Fibroblast of the conjunctiva (primary cell): ENCODE results near the gene CDK5.
"Not testable (repeated sequence)": the region's sequence is repeated elsewhere in the genome, so short reads cannot be mapped to it uniquely, and the experiment has no call there.

Source experiments
- DNase-seq: peaks from one replicate; pipeline ENCODE4 v3.0.0-alpha.2; 2010; ENCODE audit warnings: low read depth

The CDK5 gene

GRCh38 chr7:151056666-151057505 is 811 bp downstream of the CDK5 start:
- no peak for DNase-seq

- no peak for DNase-seq
Observed at GRCh38 chr7:151056283-151056665, 1.4 kb downstream of the CDK5 start.

GRCh38 chr7:151053751-151054150 is 3.9 kb downstream of the CDK5 start:
- no peak for DNase-seq

- no peak for DNase-seq
Observed at GRCh38 chr7:151053096-151053495, 4.6 kb downstream of the CDK5 start.

- DNase-seq: no peak
Observed at GRCh38 chr7:151051108-151051507, 6.6 kb downstream of the CDK5 start.

- DNase-seq: no peak
Observed at GRCh38 chr7:151048911-151049463, 8.7 kb downstream of the CDK5 start.

GRCh38 chr7:151047976-151048815 is 9.5 kb downstream of the CDK5 start, which contains the start of gene ASIC3:
TSS of gene ASIC3 (plus strand) at chr7:151048531. CDS start at chr7:151048886, 355 bp downstream.
- no peak for DNase-seq

DNA sequence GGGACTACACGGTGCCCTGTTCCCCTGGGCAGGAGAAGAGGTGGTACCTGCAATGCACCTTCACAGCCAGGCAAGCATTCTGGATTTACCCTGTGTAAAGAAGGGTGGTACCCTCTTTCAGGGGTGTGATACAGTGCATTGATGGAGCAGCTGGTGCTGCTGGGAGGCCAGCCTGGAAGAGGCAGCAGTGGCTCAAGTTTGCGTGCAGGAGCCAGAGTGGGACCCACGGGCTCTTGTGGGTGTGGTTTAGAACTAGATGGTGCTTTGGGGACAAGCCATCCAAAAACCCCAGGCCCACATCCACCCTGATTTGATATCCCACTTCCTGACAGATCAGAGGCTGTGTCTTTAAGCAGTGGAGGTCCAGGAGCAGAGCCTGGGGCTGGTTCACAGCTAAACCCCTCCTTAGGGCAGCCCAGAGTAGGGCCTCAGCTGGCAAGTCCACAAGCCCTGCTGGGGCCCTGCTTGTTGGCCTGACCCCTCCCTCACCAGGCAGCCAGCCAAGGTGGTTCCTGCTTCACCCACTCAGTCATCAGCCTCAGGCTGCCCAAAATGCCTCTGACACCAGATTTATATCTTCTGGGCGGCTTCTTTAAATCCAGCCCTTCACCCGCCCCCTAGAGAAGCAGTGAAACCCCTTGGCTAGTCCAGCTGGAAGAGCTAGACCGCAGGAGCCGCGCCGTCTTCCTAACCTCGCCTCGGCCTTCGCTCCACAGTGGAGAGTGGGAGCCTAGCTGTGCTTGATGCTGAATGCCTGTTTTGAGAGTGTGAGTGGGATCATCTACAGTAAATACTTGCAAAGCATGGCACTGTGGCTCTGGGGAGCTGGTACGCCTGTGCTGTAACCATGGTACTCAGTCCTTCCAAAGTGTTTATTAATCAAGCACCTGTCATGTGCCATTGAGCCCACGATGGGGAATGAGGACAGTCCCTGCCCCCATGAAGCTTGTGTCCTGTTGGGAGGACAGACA is 10.8 kb downstream of the CDK5 start:
- peak; percentile 80 for DNase-seq

GRCh38 chr7:151045967-151046366 is 11.7 kb downstream of the CDK5 start:
- no peak for DNase-seq

- no peak for DNase-seq
Observed at GRCh38 chr7:151045262-151045661, 12.4 kb downstream of the CDK5 start.

DNA sequence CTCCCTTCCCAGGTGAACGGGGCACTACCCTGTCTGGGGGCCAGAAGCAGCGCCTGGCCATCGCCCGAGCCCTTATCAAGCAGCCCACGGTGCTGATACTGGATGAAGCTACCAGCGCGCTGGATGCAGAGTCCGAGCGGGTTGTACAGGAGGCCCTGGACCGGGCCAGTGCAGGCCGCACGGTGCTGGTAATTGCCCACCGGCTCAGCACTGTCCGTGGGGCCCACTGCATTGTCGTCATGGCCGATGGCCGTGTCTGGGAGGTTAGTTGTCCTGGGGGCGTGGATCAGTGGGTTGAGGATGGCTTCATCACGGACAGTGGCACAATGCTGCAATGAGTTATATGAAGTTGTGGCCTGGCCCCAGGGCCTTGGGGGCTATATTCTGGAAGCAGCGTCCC is 13.7 kb downstream of the CDK5 start:
- no peak for DNase-seq

GRCh38 chr7:151043449-151043848 is 14.2 kb downstream of the CDK5 start:
- DNase-seq: not testable (repeated sequence)

- DNase-seq: no peak
Observed at GRCh38 chr7:151040616-151041375, 16.9 kb downstream of the CDK5 start.

DNA sequence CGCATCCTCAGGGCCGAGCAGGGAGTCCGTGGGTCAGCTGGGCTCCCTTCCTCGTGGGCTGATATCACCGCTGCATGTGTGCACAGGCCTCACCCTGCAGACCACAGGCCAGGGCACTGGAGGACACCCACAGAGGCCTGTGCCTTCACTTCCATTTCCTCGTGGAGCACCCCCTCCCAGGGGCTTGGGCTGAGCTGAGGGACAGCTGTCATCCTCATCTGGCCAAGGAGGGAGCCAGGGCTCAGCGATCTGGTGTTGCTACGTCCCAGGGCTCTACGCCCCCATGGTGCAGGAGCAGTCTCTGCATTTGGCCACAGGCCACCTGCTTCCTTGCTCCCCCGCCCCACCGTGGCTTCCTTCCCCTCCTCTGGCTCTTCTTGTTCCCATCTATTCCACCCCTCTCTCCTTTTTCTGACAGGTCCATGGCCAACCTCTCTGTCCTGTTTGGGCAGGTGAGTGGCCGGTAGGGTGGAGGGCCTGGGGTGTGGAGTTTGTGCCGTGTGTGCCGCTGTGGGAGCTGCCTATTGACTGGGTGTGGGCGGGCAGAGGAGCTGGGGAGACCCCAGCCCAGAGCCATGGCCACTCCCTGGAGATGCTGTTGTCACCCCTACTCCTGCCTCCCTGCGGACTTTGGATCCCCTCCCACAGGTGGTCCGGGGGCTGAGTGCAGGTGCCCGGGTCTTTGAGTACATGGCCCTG is 17.7 kb downstream of the CDK5 start:
- no peak for DNase-seq

GRCh38 chr7:151038951-151039849 is 18.5 kb downstream of the CDK5 start:
- peak; percentile 88 for DNase-seq

DNA sequence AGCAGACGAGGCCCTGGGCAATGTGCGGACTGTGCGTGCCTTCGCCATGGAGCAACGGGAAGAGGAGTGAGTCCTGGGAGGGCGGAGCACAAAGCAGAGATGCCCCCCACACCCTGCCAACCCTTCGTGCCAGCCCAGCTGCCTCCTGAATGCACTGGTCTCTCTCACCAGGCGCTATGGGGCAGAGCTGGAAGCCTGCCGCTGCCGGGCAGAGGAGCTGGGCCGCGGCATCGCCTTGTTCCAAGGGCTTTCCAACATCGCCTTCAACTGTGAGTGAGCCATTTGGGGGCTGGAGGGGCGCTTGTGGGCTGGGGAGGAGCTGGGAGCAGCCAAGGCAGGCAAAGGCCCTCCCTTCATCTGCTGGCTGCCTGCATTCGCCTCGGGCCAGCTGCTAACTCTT is 21.8 kb downstream of the CDK5 start:
- no peak for DNase-seq

DNA sequence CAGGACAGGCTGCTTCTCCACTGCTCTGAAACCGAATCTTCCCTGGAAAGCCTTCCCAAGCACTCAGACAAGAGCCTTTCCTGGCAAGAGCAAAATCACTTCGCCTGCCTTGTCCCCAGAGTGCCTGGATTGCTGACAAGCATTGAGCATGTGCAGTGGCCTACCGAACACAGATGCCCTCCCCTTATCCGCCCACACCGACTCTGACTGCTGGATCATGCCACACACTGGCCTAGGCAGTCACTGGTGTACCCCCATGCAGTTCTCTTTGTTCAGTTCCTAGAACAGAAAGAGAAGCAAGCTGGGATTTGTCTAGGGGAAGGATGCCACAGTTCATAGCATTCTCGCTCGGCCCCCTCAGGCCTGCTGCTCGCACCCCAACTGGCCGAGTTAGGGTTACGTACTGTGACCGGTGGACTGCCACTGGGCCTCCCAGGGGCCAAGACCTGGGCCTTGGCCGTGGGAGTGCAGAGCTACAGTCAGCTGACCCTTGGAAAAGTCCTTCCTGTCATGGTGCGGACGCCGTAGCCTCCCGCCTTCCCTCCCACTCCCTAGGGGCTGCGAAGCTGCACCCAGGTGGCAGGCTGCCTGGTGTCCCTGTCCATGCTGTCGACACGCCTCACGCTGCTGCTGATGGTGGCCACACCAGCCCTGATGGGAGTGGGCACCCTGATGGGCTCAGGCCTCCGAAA is 22.5 kb downstream of the CDK5 start:
- no peak for DNase-seq

GRCh38 chr7:151034312-151035025 is 23.2 kb downstream of the CDK5 start:
- DNase-seq: no peak
